Measurements from ENCODE around the gene CDH13. TPM values are rescaled to one million over a fixed set of nuclear protein-coding genes. Genes with fewer than 3 reads are reported as not detected.
A peak's percentile ranks its signal among the peaks of the same experiment; 100 is the strongest.

The CDH13 gene
- total RNA-seq, 1 donor from 2014 or later = not detected

- DNase-seq (no peak), ATAC-seq (ENCODE audit: low read depth) (no peak)
- Mint-ChIP-seq H3K4me1 (peaks cover 23% of the 10 kb centered on the region), H3K9me3 (no peaks in the 10 kb centered on the region), H3K36me3 (ENCODE audit: low read depth) (no peaks in the 10 kb centered on the region), H3K4me3 (no peak overlapping the region), H3K27ac (no peak overlapping the region), H3K27me3 (no peaks in the 10 kb centered on the region)
- ChIA-PET CTCF (no interaction called here), POLR2A (no interaction called here)
- intact Hi-C loops (cut with micrococcal nuclease) = no loop called here
- TF ChIP-seq, protein P1, sequence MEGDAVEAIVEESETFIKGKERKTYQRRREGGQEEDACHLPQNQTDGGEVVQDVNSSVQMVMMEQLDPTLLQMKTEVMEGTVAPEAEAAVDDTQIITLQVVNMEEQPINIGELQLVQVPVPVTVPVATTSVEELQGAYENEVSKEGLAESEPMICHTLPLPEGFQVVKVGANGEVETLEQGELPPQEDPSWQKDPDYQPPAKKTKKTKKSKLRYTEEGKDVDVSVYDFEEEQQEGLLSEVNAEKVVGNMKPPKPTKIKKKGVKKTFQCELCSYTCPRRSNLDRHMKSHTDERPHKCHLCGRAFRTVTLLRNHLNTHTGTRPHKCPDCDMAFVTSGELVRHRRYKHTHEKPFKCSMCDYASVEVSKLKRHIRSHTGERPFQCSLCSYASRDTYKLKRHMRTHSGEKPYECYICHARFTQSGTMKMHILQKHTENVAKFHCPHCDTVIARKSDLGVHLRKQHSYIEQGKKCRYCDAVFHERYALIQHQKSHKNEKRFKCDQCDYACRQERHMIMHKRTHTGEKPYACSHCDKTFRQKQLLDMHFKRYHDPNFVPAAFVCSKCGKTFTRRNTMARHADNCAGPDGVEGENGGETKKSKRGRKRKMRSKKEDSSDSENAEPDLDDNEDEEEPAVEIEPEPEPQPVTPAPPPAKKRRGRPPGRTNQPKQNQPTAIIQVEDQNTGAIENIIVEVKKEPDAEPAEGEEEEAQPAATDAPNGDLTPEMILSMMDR (IDR thresholded peaks at IDR 0.05) = no peak
Observed at GRCh38 chr16:82758406-82758805, 131.6 kb downstream of the CDH13 start.

DNA sequence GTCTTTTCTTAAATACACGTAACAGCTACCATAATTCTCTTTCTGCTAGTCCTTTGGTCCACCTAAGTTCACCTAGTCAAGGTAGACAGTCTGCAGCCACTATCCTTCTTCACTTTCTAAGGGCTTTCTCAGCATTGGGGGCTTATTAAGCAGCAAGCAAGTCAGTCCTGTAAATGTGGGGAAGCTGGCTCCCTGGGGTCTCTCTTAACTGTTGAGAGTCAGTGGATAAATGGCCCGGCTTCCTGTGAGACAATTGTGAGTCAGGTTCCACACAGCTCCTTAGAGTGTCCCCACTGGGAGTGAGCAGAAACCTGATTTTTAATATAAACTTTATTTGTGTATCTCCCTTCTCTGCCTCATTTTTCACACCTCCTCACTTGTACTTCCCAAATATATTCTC is 132.1 kb downstream of the CDH13 start:
- Mint-ChIP-seq H3K4me3 (no peak overlapping the region), H3K4me1 (peaks cover 23% of the 10 kb centered on the region), H3K36me3 (ENCODE audit: low read depth) (no peaks in the 10 kb centered on the region), H3K9me3 (no peaks in the 10 kb centered on the region), H3K27ac (no peak overlapping the region), H3K27me3 (no peaks in the 10 kb centered on the region)
- ChIA-PET CTCF (no interaction called here), POLR2A (no interaction called here)
- TF ChIP-seq, protein P1 (IDR thresholded peaks at IDR 0.05) = no peak
- intact Hi-C loops (cut with micrococcal nuclease) = no loop called here
- DNase-seq (no peak), ATAC-seq (ENCODE audit: low read depth) (no peak)

DNA sequence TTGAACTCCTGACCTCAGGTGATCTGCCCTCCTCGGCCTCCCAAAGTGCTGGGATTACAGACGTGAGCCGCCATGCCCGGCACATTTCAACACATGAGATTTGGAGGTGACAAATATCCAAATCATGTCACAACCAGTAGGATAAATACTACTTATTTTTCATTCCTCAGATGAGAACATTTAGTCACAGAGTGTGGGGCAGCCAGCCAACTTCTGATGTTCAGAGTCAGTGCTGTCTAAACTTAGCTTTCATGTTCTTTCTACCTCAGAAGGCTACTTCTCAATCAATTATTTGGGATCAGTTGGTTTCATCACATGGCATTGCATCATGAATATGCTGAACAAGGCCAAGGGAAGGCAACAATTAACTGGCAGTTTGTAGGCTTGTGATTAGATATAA is 134.5 kb downstream of the CDH13 start:
- Mint-ChIP-seq H3K27me3 (peaks cover 5% of the 10 kb centered on the region), H3K9me3 (no peaks in the 10 kb centered on the region), H3K4me1 (peaks cover 18% of the 10 kb centered on the region), H3K4me3 (no peak overlapping the region), H3K27ac (no peak overlapping the region), H3K36me3 (ENCODE audit: low read depth) (no peaks in the 10 kb centered on the region)
- no peak for ATAC-seq (ENCODE audit: low read depth)
- CTCF ChIA-PET = no interaction called here
- no peak for DNase-seq
- intact Hi-C loops (cut with micrococcal nuclease) = no loop called here
- POLR2A ChIA-PET = no interaction called here
- TF ChIP-seq, protein P1 (IDR thresholded peaks at IDR 0.05) = no peak

- CTCF ChIA-PET = no interaction called here
- peaks cover 7% of the 10 kb centered on the region for H3K27me3 Mint-ChIP-seq
- POLR2A ChIA-PET = no interaction called here
- H3K27ac Mint-ChIP-seq = no peak overlapping the region
- peak overlapping the region; percentile 52 for H3K4me3 Mint-ChIP-seq
- H3K36me3 Mint-ChIP-seq (ENCODE audit: low read depth) = no peaks in the 10 kb centered on the region
- intact Hi-C loops (cut with micrococcal nuclease) = no loop called here
- peaks cover 15% of the 10 kb centered on the region for H3K4me1 Mint-ChIP-seq
- no peaks in the 10 kb centered on the region for H3K9me3 Mint-ChIP-seq
- DNase-seq (no peak), ATAC-seq (ENCODE audit: low read depth) (no peak)
- TF ChIP-seq, protein P1 (IDR thresholded peaks at IDR 0.05) = no peak
Observed at GRCh38 chr16:82761858-82762257, 135.1 kb downstream of the CDH13 start.

- TF ChIP-seq, protein P1 (IDR thresholded peaks at IDR 0.05) = no peak
- intact Hi-C loops (cut with micrococcal nuclease) = no loop called here
- no peak for ATAC-seq (ENCODE audit: low read depth)
- Mint-ChIP-seq H3K36me3 (ENCODE audit: low read depth) (no peaks in the 10 kb centered on the region), H3K4me3 (no peak overlapping the region), H3K27ac (no peak overlapping the region), H3K27me3 (peaks cover 10% of the 10 kb centered on the region), H3K9me3 (no peaks in the 10 kb centered on the region), H3K4me1 (peaks cover 15% of the 10 kb centered on the region)
- POLR2A ChIA-PET = no interaction called here
- no peak for DNase-seq
- CTCF ChIA-PET = no interaction called here
Observed at GRCh38 chr16:82763371-82763770, 136.6 kb downstream of the CDH13 start.

Measured in activated B cell treated with CpG ODN at 0.5 μM for 24 hours (primary cell).